ENCODE results near the gene MYLK. TPM values are rescaled to one million over a fixed set of nuclear protein-coding genes. Genes with fewer than 3 reads are reported as not detected.

The MYLK gene
- total RNA-seq, 1 experiment from 2014 or later = 23.0 TPM

DNA sequence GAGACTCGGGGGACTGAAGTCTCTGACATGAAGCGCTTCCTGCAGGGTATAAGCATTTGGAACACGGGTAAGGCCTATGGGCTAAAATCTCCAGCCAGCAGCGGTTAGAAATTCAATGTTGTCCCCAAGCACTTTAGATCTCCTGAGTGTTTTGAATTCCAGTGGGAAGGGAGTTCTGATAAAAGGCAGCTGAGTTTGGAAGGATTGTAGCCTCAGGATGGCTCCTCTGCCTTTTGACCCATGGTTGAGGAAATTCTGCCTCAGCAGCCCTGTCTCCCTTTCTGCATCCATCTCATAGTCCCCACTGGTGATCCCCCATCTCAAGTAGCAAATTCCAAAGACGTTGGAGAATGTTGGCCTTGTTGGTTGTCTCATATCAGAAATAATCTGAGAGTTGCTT is 275.1 kb downstream of the MYLK start:
- TF ChIP-seq, protein P1, sequence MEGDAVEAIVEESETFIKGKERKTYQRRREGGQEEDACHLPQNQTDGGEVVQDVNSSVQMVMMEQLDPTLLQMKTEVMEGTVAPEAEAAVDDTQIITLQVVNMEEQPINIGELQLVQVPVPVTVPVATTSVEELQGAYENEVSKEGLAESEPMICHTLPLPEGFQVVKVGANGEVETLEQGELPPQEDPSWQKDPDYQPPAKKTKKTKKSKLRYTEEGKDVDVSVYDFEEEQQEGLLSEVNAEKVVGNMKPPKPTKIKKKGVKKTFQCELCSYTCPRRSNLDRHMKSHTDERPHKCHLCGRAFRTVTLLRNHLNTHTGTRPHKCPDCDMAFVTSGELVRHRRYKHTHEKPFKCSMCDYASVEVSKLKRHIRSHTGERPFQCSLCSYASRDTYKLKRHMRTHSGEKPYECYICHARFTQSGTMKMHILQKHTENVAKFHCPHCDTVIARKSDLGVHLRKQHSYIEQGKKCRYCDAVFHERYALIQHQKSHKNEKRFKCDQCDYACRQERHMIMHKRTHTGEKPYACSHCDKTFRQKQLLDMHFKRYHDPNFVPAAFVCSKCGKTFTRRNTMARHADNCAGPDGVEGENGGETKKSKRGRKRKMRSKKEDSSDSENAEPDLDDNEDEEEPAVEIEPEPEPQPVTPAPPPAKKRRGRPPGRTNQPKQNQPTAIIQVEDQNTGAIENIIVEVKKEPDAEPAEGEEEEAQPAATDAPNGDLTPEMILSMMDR (IDR thresholded peaks at IDR 0.05; ENCODE audit: insufficient read depth in 1 of 2, low read depth in 1 of 2, low read length in 1 of 2, severe bottlenecking in 1 of 2, unreplicated experiment in 1 of 2) = no peak
- H3K4me1 ChIP-seq = peaks cover 41% of the 10 kb centered on the region
- peaks cover 6% of the 10 kb centered on the region for H3K36me3 Mint-ChIP-seq (ENCODE audit: insufficient read depth, unreplicated experiment)
- CTCF ChIA-PET = no interaction called here
- DNase-seq = no peak
- H3K9me3 ChIP-seq = no peaks in the 10 kb centered on the region
- H3K27me3 ChIP-seq (replicated peaks; ENCODE audit: control insufficient read depth, insufficient read depth, low read length) = no peaks in the 10 kb centered on the region
- no TSS peak for BruUV-seq (replicated peaks)
- H3K9me3 Mint-ChIP-seq (ENCODE audit: unreplicated experiment) = no peaks in the 10 kb centered on the region
- H3K36me3 ChIP-seq (ENCODE audit: control insufficient read depth, insufficient read depth, low read length) = peaks cover 1% of the 10 kb centered on the region
- H3K4me3 Mint-ChIP-seq (ENCODE audit: unreplicated experiment) = no peak overlapping the region
- intact Hi-C loops (cut with micrococcal nuclease; ENCODE audit: unreplicated experiment) = no loop called here
- H3K4me3 ChIP-seq (ENCODE audit: low read depth, low read length) = no peak overlapping the region
- H3K27ac Mint-ChIP-seq (ENCODE audit: unreplicated experiment) = no peak overlapping the region
- H3K27me3 Mint-ChIP-seq (ENCODE audit: insufficient read depth, unreplicated experiment) = no peaks in the 10 kb centered on the region
- peaks cover 22% of the 10 kb centered on the region for H3K4me1 Mint-ChIP-seq (ENCODE audit: low read depth, unreplicated experiment)
- POLR2A ChIA-PET = no interaction called here

GRCh38 chr3:123608263-123608937 is 275.7 kb downstream of the MYLK start:
- peaks cover 6% of the 10 kb centered on the region for H3K36me3 Mint-ChIP-seq (ENCODE audit: insufficient read depth, unreplicated experiment)
- CTCF ChIA-PET = interaction anchor here (0.7 kb wide), 1 partner anchor 273 kb away, joined by 4 read pairs; no protein-coding TSS in a partner anchor

GRCh38 chr3:123606527-123606926 is 277.6 kb downstream of the MYLK start:
- no peaks in the 10 kb centered on the region for H3K9me3 Mint-ChIP-seq (ENCODE audit: unreplicated experiment)
- Histone ChIP-seq H3K36me3 (ENCODE audit: control insufficient read depth, insufficient read depth, low read length) (no peaks in the 10 kb centered on the region; the same call in 1 of the 2 replicates), H3K4me1 (peaks cover 64% of the 10 kb centered on the region), H3K9me3 (no peaks in the 10 kb centered on the region), H3K4me3 (ENCODE audit: low read depth, low read length) (no peak overlapping the region), H3K27me3 (replicated peaks; ENCODE audit: control insufficient read depth, insufficient read depth, low read length) (no peaks in the 10 kb centered on the region)
- H3K4me1 Mint-ChIP-seq (ENCODE audit: low read depth, unreplicated experiment) = peaks cover 22% of the 10 kb centered on the region
- no peaks in the 10 kb centered on the region for H3K27me3 Mint-ChIP-seq (ENCODE audit: insufficient read depth, unreplicated experiment)
- no peak for DNase-seq
- ChIA-PET CTCF (interaction anchor here (0.5 to 1.0 kb wide), 5 partner anchors 20 to 117 kb away, joined by 3 to 5 read pairs (median 3); no protein-coding TSS in a partner anchor), POLR2A (interaction anchor here (0.5 to 1.9 kb wide), 5 partner anchors 20 to 426 kb away, joined by 3 to 22 read pairs (median 3); partner anchors contain the start of gene KALRN)
- peaks cover 6% of the 10 kb centered on the region for H3K36me3 Mint-ChIP-seq (ENCODE audit: insufficient read depth, unreplicated experiment)
- BruUV-seq (replicated peaks) = TSS peak; percentile 84
- intact Hi-C loops (cut with micrococcal nuclease; ENCODE audit: unreplicated experiment) = loop anchor here (1.0 kb wide), 1 partner anchor 21 kb away; the partner anchor contains the start of gene HACD2
- H3K4me3 Mint-ChIP-seq (ENCODE audit: unreplicated experiment) = peak overlapping the region; percentile 55
- H3K27ac Mint-ChIP-seq (ENCODE audit: unreplicated experiment) = peak overlapping the region; percentile 85
- TF ChIP-seq, protein P1 (IDR thresholded peaks at IDR 0.05; ENCODE audit: insufficient read depth in 1 of 2, low read depth in 1 of 2, low read length in 1 of 2, severe bottlenecking in 1 of 2, unreplicated experiment in 1 of 2) = no peak

More at GRCh38 chr3:123608263-123608937, 275.7 kb downstream of the MYLK start:
- TF ChIP-seq, protein P1 (IDR thresholded peaks at IDR 0.05; ENCODE audit: insufficient read depth in 1 of 2, low read depth in 1 of 2, low read length in 1 of 2, severe bottlenecking in 1 of 2, unreplicated experiment in 1 of 2) = no peak
- peaks cover 45% of the 10 kb centered on the region for H3K4me1 ChIP-seq
- H3K9me3 ChIP-seq = no peaks in the 10 kb centered on the region
- no peak overlapping the region for H3K4me3 ChIP-seq (ENCODE audit: low read depth, low read length)
- H3K36me3 ChIP-seq (ENCODE audit: control insufficient read depth, insufficient read depth, low read length) = peaks cover under 1% of the 10 kb centered on the region
- intact Hi-C loops (cut with micrococcal nuclease; ENCODE audit: unreplicated experiment) = no loop called here
- H3K27me3 ChIP-seq (replicated peaks; ENCODE audit: control insufficient read depth, insufficient read depth, low read length) = no peaks in the 10 kb centered on the region
- H3K27me3 Mint-ChIP-seq (ENCODE audit: insufficient read depth, unreplicated experiment) = no peaks in the 10 kb centered on the region
- no peaks in the 10 kb centered on the region for H3K9me3 Mint-ChIP-seq (ENCODE audit: unreplicated experiment)
- no TSS peak for BruUV-seq (replicated peaks)
- no peak overlapping the region for H3K4me3 Mint-ChIP-seq (ENCODE audit: unreplicated experiment)
- DNase-seq = no peak
- POLR2A ChIA-PET = no interaction called here
- H3K4me1 Mint-ChIP-seq (ENCODE audit: low read depth, unreplicated experiment) = peaks cover 22% of the 10 kb centered on the region
- no peak overlapping the region for H3K27ac Mint-ChIP-seq (ENCODE audit: unreplicated experiment)

Measured in Caco-2 (cell line).